KMS-11 (cell line): ENCODE data around the gene ANP32A.

Experiments
- H2AFZ ChIP-seq: fragments of 200-600 bp; sonication (generic); 2 replicates; pipeline ENCODE4 v1.6.1; 2016; ENCODE audit warnings: antibody characterized with exemption, mixed run types, low read depth
- H3K27ac ChIP-seq: fragments of 200-600 bp; sonication (generic); 2 replicates; pipeline ENCODE4 v1.6.1; 2016; ENCODE audit warnings: mild to moderate bottlenecking, mixed run types
- H3K27me3 ChIP-seq: fragments of 200-600 bp; sonication (generic); 2 replicates; pipeline ENCODE4 v1.6.1; 2017; ENCODE audit warnings: mild to moderate bottlenecking, low read depth, mixed run types, moderate library complexity; ENCODE audit not compliant: insufficient read depth
- H3K36me3 ChIP-seq: fragments of 200-600 bp; sonication (generic); 2 replicates; pipeline ENCODE4 v1.6.1; 2017; ENCODE audit warnings: mild to moderate bottlenecking, mixed run types; ENCODE audit not compliant: insufficient read depth
- H3K4me1 ChIP-seq: fragments of 200-600 bp; sonication (generic); 2 replicates; pipeline ENCODE4 v1.6.1; 2016; ENCODE audit warnings: mild to moderate bottlenecking, low read depth, mixed run types; ENCODE audit not compliant: poor library complexity, severe bottlenecking
- H3K4me2 ChIP-seq: fragments of 200-600 bp; sonication (generic); 2 replicates; pipeline ENCODE4 v1.7.0; 2016; ENCODE audit warnings: mild to moderate bottlenecking, mixed run types
- H3K4me3 ChIP-seq: fragments of 200-600 bp; sonication (generic); IDR thresholded peaks from 2 replicates; pipeline ENCODE4 v1.6.1; 2017; ENCODE audit warnings: low read depth, low read length, mixed read lengths; ENCODE audit not compliant: insufficient read depth
- H3K79me2 ChIP-seq: fragments of 200-600 bp; sonication (generic); 2 replicates; pipeline ENCODE4 v1.6.1; 2016; ENCODE audit warnings: low read depth, mixed run types; ENCODE audit not compliant: insufficient read depth
- H3K9ac ChIP-seq: fragments of 200-600 bp; sonication (generic); 2 replicates; pipeline ENCODE4 v1.6.1; 2016; ENCODE audit warnings: mild to moderate bottlenecking, mixed run types
- H4K20me1 ChIP-seq: fragments of 200-600 bp; sonication (generic); 2 replicates; pipeline ENCODE4 v1.6.1; 2016; ENCODE audit warnings: mild to moderate bottlenecking, mixed run types; ENCODE audit not compliant: insufficient read depth
- CTCF ChIP-seq: fragments of 200-600 bp; sonication (generic); conservative IDR thresholded peaks from 2 replicates; pipeline ENCODE4 v1.6.1; 2017; ENCODE audit warnings: low read depth, mild to moderate bottlenecking, antibody characterized with exemption, low read length, moderate library complexity, mixed read lengths

Gene ANP32A

DNA sequence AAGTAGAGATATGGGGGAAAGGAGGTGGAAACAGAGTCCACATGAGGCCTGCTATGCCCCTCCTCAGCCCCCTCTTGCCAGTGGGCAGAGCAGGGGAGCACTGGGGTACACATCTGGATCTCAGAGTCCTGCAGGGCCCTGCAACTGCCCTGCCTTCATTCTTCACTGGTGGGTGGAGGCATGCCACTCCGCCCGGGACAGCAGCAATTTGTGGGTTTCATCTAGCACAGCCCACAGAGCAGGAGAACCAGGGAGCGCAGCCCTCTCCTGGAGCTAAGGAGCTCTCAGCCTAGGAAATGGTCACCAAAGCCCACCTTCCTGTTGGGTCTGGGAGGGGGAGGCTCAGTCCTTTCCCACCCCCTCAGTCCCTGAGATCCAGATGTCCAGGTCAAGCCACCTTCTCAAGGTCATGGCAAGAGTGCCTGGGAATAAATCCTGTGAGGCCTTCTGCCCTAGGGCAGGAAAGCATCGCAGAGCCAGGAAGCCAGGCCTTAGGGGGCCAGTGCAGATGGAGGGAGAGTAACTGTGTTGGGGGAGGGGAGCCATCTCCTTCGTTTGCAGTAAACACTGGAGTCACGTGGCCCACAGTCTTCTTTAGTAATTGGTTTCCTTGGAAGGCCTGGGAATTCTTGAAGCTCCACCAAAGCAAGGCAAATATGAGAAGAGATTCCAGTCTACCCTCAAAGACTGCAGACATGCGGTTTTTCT, 31.0 kb downstream of the ANP32A start:
- Histone ChIP-seq H3K9ac (no peak overlapping the region), H3K4me2 (0 out of 2 replicates have a peak overlapping the region, but pooled peaks have one; percentile 99), H4K20me1 (peaks cover 3% of the 10 kb centered on the region; the same call in 1 of the 2 replicates), H3K4me3 (no peak overlapping the region), H3K79me2 (peaks cover 84% of the 10 kb centered on the region), H3K4me1 (peaks cover 76% of the 10 kb centered on the region), H3K27ac (peak overlapping the region; percentile 32; the same call in 1 of the 2 replicates), H2AFZ (no peak overlapping the region), H3K27me3 (no peaks in the 10 kb centered on the region), H3K36me3 (peaks cover 13% of the 10 kb centered on the region; the same call in 1 of the 2 replicates)
- no peak for TF ChIP-seq CTCF

- Histone ChIP-seq H3K79me2 (peaks cover 79% of the 10 kb centered on the region), H3K27me3 (no peaks in the 10 kb centered on the region), H3K4me2 (no peak overlapping the region), H3K36me3 (peaks cover 13% of the 10 kb centered on the region; the same call in 1 of the 2 replicates), H3K4me1 (peaks cover 72% of the 10 kb centered on the region), H3K9ac (no peak overlapping the region), H3K4me3 (no peak overlapping the region), H4K20me1 (peaks cover 3% of the 10 kb centered on the region; the same call in 1 of the 2 replicates), H3K27ac (peak overlapping the region; percentile 32; the same call in 1 of the 2 replicates), H2AFZ (no peak overlapping the region)
- TF ChIP-seq CTCF, result no peak
Observed at GRCh38 chr15:68789091-68789490, 31.6 kb downstream of the ANP32A start.

- Histone ChIP-seq H3K9ac (no peak overlapping the region), H4K20me1 (peaks cover 3% of the 10 kb centered on the region; the same call in 1 of the 2 replicates), H3K27ac (no peak overlapping the region)
Observed at GRCh38 chr15:68788264-68788624, 32.5 kb downstream of the ANP32A start.

DNA sequence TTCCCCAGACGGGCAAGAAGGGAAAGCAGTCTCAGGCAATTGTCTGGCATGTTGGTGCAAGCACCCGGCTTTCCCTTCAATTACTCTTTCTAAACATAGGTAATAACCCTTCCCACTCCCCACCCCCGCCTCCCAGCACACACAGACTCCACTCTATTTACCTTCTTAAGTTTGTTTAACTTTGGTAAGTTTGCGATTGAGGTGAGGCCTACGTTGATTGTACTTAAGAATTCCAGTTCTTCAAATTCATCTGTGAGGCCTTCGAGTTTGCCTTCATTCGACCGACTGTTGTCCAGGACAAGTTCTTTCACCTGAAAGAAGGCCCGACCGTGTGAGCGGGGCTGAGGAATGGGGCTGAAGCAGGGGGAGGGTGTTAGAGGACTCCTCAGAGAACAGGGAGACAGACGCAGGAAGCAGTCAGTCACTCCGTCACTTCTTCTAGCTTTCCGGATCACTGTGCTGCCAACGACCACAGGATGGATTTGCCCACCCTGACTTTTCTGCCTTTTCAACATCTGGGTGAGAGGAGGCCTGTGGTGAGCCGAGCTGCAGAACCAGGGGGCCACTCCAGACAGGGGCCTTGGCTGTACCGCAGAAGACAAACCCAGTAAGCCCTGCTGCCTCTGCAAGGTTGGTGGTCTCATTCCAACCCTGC, 33.0 kb downstream of the ANP32A start:
- Histone ChIP-seq H3K4me3 (no peak overlapping the region), H3K4me1 (peaks cover 61% of the 10 kb centered on the region), H3K79me2 (peaks cover 65% of the 10 kb centered on the region), H3K9ac (no peak overlapping the region), H2AFZ (no peak overlapping the region), H4K20me1 (peaks cover 3% of the 10 kb centered on the region; the same call in 1 of the 2 replicates), H3K27me3 (no peaks in the 10 kb centered on the region), H3K36me3 (peaks cover 16% of the 10 kb centered on the region; the same call in 1 of the 2 replicates), H3K4me2 (no peak overlapping the region), H3K27ac (no peak overlapping the region)
- TF ChIP-seq CTCF, result no peak

More at GRCh38 chr15:68788264-68788624, 32.5 kb downstream of the ANP32A start:
- Histone ChIP-seq H3K4me2 (no peak overlapping the region), H3K4me3 (no peak overlapping the region), H3K4me1 (peaks cover 66% of the 10 kb centered on the region), H3K27me3 (no peaks in the 10 kb centered on the region), H3K36me3 (peaks cover 16% of the 10 kb centered on the region; the same call in 1 of the 2 replicates), H3K79me2 (peaks cover 70% of the 10 kb centered on the region), H2AFZ (no peak overlapping the region)
- no peak for TF ChIP-seq CTCF
